Activated naive CD4-positive, alpha-beta T cell (primary cell): ENCODE data around the gene VPS35.

Experiments used
- DNase-seq, 4 experiments: peaks; one replicate each; lab custom pipeline; 2025; lab: John Stamatoyannopoulos, UW

The VPS35 gene

GRCh38 chr16:46688654-46689364, at the start of gene VPS35:
VPS35 (minus strand) TSS chr16:46689178; CDS start chr16:46689133, 45 bp downstream.
- peak; percentile 99 to 100 (median 100) for DNase-seq

DNA sequence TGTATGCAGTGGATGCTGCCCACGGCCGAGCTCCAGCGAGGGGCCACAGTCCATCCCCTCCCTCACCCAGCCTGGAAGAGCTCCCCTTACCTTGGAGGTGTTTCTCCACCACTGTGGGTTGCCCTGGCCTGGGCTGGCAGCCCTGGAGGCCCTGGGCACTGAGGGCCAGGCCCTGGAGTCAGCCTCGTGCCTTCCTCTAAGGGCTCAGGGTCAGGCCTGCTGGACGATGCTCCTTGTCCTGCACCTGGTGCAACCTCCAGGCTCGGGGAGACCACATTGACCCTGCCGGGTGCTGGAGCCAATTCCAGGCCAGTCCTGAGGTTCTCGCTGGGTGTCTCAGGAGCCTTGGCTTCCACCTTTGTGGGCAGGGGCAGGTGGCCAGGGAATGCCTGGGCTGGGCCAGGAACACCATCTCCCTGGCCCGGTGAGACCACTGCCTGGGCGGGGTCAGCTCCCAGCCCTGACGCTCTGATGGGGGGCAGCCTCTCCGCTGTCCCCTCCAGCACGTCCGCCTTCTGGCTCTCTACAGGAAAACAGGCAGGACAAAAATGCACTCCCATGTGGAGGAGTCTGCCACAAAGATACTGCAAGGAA, 48.7 kb upstream of the VPS35 start:
- DNase-seq = no peak

DNA sequence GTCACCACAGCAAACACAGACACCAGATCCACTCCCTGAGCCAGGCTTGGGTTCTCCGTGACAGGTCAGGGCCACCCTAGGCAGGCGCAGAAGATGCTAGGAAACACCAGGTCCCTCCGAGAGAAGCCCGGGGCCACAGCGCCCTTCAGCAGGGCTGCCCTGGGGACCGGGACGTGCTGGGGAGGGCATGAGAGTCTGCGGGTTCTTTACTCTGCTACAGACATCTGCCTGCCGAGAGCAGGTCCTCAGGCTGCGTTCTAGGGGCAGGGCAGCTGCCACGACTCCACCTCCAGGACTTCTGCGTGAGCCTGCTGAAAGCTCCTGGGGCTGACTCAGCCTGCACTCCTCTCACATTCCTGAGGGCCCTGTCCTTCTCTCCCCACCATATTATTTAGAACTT, 47.7 kb upstream of the VPS35 start:
- DNase-seq = no peak

DNA sequence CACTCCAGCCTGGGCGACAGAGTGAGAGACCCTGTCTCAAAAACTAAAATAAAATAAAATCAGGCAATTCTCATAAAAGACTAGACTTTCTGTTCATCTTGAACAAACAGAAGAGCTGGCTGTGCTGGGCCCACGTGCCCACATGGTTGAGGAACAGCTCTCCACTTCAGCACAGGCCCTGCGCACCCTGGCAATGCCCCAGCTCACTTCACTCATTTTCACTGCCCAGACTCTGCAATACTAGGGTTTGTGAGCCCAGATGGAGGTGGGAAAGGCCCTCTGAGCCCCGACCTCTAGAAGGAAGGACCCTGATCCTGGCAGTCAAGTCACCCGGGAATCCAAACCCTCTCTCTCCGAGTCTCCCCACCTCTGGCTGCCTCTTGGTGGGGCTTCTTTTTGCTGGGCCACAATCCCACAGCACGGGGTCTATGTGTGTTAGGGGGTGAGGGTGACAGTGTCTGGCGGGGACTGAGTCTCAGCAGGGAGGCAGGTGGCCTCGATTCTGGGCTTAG, 44.4 kb upstream of the VPS35 start:
- no peak for DNase-seq

- no peak for DNase-seq
Measured at GRCh38 chr16:46732561-46732960, 43.6 kb upstream of the VPS35 start.

GRCh38 chr16:46731691-46732555, 42.9 kb upstream of the VPS35 start:
- DNase-seq = no peak

DNA sequence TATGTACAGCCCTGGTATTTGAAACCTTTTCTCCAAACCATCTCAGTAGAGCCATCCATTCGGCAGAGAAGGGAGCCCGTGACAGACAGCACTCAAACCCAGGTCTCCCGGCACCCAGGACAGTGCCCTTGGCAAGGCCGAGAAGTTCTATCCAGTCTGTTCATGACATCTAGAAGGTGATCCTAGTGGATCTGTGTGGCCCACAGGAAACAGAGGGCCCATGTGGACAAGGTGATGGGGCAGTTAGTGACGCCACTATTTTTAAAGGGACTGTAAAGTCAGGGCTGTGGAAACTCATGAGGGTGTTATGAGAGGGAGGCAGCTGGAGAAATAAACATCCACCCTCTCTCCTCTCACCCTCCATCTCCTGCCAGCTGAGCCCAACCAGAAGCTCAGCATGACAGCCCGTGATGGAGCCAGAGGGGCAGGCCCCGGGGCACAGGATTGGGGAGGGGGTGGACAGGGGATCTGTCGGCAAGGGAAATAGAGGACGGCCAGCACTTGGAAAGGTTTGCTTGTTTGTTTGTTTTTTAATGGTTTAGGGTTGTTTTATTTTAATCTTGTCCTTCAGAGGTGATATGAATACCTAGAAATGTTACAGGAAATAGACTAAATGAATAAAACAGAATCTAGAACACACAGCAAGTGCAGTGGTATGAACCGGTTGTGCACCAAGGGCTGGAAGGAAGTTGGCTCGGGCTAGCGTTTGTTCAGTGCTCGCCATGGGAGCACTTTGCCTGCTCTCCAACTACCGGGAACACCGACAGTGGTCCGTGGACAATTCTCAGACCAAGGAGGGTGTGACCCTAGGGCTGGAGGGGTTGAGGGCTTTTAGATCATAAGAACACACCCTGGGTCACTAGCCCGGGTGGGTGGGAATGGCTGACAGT, 42.1 kb upstream of the VPS35 start:
- DNase-seq = no peak

DNA sequence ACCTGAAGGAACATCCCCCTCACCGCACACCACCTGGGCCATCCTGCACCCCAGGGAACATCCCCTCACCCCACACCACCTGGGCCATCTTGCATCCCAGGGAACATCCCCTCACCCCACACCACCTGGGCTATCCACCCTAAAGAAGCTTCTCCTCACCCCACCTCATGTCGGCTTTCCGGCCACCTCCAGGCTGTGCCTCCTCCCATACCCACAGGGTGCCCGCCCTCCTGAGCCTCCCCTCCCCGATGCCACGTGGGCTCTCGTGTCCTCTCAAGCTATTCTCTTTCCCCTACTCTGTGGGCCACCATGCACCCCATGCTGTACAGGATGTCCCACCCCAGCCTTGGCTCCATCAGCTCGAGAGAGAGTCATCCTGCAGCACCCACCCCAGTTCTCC, 41.1 kb upstream of the VPS35 start:
- no peak for DNase-seq

DNA sequence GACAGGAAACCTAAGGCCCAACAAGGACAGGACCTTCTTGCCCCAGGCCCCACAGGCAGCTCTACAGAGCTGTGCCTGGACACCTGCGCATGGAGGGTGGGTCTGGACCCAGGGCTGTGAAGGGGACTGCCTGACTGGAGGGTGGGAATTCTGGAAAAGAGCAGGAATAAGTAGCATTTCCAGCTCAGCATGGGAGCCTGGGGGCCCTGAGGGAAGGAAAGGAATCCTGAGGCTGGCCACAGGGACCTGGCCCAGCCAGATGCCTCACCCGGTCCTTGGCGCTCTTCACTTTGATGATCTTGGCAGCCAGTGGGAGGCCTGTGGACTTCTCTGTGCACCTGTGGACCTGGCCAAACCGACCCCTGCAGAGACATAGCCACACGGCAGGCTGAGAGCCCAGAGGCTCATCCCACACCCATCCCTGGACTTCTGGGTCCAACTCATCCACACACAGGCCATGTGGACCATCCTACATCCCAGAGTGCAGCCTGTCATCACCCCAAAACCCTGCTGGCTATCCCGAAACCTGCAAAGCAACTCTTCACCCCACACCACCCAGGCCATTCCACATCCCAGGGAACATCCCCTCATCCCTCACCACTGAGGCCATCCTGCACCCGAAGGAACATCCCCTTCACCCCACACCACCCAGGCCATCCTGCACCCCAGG, 40.5 kb upstream of the VPS35 start:
- DNase-seq = no peak

GRCh38 chr16:46728806-46729205, 39.8 kb upstream of the VPS35 start:
- no peak for DNase-seq

DNA sequence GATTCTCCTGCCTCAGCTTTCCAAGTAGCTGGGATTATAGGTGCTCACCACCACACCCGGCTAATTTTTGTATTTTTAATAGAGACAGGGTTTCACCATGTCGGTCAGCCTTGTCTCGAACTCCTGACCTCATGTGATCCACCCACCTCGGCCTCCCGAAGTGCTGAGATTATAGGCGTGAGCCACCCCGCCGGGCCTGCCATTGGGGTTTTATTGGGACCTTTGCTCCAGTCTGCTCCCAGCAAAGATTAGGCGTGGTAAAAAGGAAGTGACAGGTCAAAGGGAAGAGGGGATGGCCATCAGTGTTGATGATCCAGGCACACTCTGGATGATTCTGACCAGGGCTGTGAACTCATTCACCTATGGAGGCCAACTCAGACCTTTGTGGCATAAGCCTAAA, 38.7 kb upstream of the VPS35 start:
- DNase-seq = no peak

GRCh38 chr16:46727184-46727583, 38.2 kb upstream of the VPS35 start:
- no peak for DNase-seq

DNA sequence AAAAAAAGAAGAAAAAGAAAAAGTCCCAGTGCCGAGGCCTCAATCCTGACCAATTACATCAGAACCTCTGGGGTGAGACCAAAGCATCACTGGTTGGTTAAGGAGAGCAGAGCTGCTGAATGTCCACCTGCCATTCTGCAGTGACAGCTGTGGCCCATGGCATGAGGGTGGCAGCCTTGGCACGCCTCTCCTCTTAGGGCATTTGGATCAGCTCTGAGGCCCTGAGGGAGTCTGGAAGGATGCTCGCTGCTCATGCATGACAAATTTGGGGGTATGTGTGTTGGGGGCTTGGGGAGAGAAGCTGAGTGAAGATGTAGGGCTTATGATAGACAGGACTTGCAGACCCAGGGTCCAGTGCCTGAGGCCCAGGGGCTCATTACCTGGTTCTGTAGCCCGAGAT, 32.9 kb upstream of the VPS35 start:
- no peak for DNase-seq

- no peak for DNase-seq
Measured at GRCh38 chr16:46720619-46721018, 31.6 kb upstream of the VPS35 start.

GRCh38 chr16:46719528-46719927, 30.6 kb upstream of the VPS35 start:
- DNase-seq = no peak

- no peak for DNase-seq
Measured at GRCh38 chr16:46718214-46718613, 29.2 kb upstream of the VPS35 start.

DNA sequence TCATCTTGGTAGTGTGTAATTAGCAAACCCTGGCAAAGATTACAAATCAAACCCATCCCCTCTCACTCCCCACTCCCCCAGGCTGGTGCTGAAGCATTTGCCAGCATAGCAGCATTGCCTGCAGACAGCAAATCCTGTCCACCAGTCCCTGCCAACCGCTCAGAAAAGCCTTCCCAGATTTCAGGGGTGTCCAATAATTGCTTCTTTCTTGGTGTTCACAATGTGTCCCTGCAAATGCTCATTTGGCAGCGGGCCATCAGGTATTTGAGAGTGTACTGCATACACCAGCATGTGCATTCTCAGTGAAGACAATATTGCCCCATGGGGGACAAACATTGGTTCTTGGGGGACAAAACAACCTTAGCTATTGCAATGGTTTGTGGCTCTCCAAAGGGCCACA, 28.7 kb upstream of the VPS35 start:
- no peak for DNase-seq

GRCh38 chr16:46715769-46716305, 26.9 kb upstream of the VPS35 start:
- no peak for DNase-seq

GRCh38 chr16:46714797-46715591, 26.0 kb upstream of the VPS35 start:
- DNase-seq = no peak

DNA sequence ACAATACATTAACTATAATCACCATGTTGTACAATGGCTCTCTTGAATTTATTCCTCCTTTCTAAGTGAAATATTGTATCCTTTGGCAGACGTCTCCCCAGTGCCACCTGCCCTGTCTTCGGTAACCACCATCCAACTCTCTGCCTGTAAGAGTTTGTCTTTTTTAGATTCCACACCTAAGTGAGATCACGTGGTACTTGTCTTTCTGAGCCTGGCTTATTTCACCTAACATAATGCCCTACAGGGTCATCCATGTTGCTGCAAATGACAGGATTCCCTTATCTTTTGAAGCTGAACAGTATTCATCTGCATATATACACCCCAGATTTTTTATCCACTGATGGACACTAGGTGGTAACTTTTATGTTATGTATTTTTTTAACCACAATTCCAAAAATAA, 24.7 kb upstream of the VPS35 start:
- DNase-seq = no peak
